Progenitor cell of endocrine pancreas (in vitro differentiated cells): ENCODE results near the gene RNF6. TPM values are rescaled to one million over a fixed set of nuclear protein-coding genes. Genes with fewer than 3 reads are reported as not detected.
"Not testable (repeated sequence)": the region's sequence is repeated elsewhere in the genome, so short reads cannot be mapped to it uniquely, and the experiment has no call there.

ENCODE experiments used
- DNase-seq: peaks from one replicate; pipeline ENCODE4 v3.0.0; 2021; ENCODE audit warnings: low spot score; ENCODE audit not compliant: unreplicated experiment
- H3K27ac Mint-ChIP-seq: 2 replicates; pipeline ENCODE4 v1.8.0; 2021; ENCODE audit warnings: mild to moderate bottlenecking, moderate library complexity, mixed read lengths
- H3K27me3 Mint-ChIP-seq: 2 replicates; pipeline ENCODE4 v1.8.0; 2021; ENCODE audit warnings: mixed read lengths
- H3K36me3 Mint-ChIP-seq: 2 replicates; pipeline ENCODE4 v1.8.0; 2022; ENCODE audit warnings: mixed read lengths; ENCODE audit not compliant: insufficient read depth
- H3K4me1 Mint-ChIP-seq: 2 replicates; pipeline ENCODE4 v1.8.0; 2021; ENCODE audit warnings: low read depth, mixed read lengths
- H3K4me3 Mint-ChIP-seq: 2 replicates; pipeline ENCODE4 v1.8.0; 2021; ENCODE audit warnings: low read depth, mild to moderate bottlenecking, moderate library complexity, mixed read lengths
- H3K9me3 Mint-ChIP-seq: 2 replicates; pipeline ENCODE4 v1.8.0; 2021; ENCODE audit warnings: low read depth, mixed read lengths
- CTCF ChIP-seq: fragments of 200-600 bp; sonication (generic); IDR thresholded peaks from one replicate; pipeline ENCODE4 v1.5.0; 2021; ENCODE audit warnings: antibody characterized with exemption, mild to moderate bottlenecking; ENCODE audit not compliant: unreplicated experiment
- total RNA-seq: library from RNA; stranded (reverse); gene quantifications from 2 replicates; pipeline ENCODE4 v1.2.1, GENCODE V29; 2021

RNF6 gene
- total RNA-seq, 1 donor from 2014 or later, result 22.5 TPM

- peak overlapping the region; percentile 94 for H3K4me3 Mint-ChIP-seq
- no peaks in the 10 kb centered on the region for H3K36me3 Mint-ChIP-seq
- H3K4me1 Mint-ChIP-seq, result peaks cover 32% of the 10 kb centered on the region
- H3K27me3 Mint-ChIP-seq, result no peaks in the 10 kb centered on the region
- H3K9me3 Mint-ChIP-seq, result no peaks in the 10 kb centered on the region
- DNase-seq, result no peak
- TF ChIP-seq CTCF, result no peak
- peak overlapping the region; percentile 92 for H3K27ac Mint-ChIP-seq
These were observed 31.2 kb upstream of the RNF6 start for GRCh38 chr13:26253262-26253786.

GRCh38 chr13:26252006-26252405, 29.9 kb upstream of the RNF6 start:
- not testable (repeated sequence) for H3K9me3 Mint-ChIP-seq, H3K27me3 Mint-ChIP-seq, H3K36me3 Mint-ChIP-seq, H3K4me3 Mint-ChIP-seq, H3K27ac Mint-ChIP-seq, DNase-seq
- peaks cover 21% of the 10 kb centered on the region for H3K4me1 Mint-ChIP-seq

GRCh38 chr13:26249551-26249950, 27.4 kb upstream of the RNF6 start:
- Mint-ChIP-seq H3K27me3 (no peaks in the 10 kb centered on the region), H3K36me3 (no peaks in the 10 kb centered on the region), H3K27ac (no peak overlapping the region), H3K4me3 (no peak overlapping the region), H3K4me1 (peaks cover 3% of the 10 kb centered on the region), H3K9me3 (no peaks in the 10 kb centered on the region)
- DNase-seq, result no peak
- TF ChIP-seq CTCF, result no peak

- no peak overlapping the region for H3K4me3 Mint-ChIP-seq
- no peaks in the 10 kb centered on the region for H3K27me3 Mint-ChIP-seq
- H3K4me1 Mint-ChIP-seq, result peaks cover 1% of the 10 kb centered on the region
- no peak for TF ChIP-seq CTCF
- H3K36me3 Mint-ChIP-seq, result no peaks in the 10 kb centered on the region
- H3K9me3 Mint-ChIP-seq, result peaks cover 5% of the 10 kb centered on the region
- H3K27ac Mint-ChIP-seq, result no peak overlapping the region
- no peak for DNase-seq
These were observed 25.5 kb upstream of the RNF6 start for GRCh38 chr13:26247608-26248007.

- no peak for DNase-seq
- no peak for TF ChIP-seq CTCF
- H3K36me3 Mint-ChIP-seq, result no peaks in the 10 kb centered on the region
- H3K4me3 Mint-ChIP-seq, result no peak overlapping the region
- H3K9me3 Mint-ChIP-seq, result peaks cover 9% of the 10 kb centered on the region
- H3K4me1 Mint-ChIP-seq, result peaks cover 1% of the 10 kb centered on the region
- no peak overlapping the region for H3K27ac Mint-ChIP-seq
- no peaks in the 10 kb centered on the region for H3K27me3 Mint-ChIP-seq
These were observed 24.9 kb upstream of the RNF6 start for GRCh38 chr13:26247011-26247410.

GRCh38 chr13:26246154-26246553, 24.0 kb upstream of the RNF6 start:
- peaks cover 11% of the 10 kb centered on the region for H3K9me3 Mint-ChIP-seq

More at GRCh38 chr13:26246154-26246553, 24.0 kb upstream of the RNF6 start:
- Mint-ChIP-seq H3K4me3 (no peak overlapping the region), H3K27ac (no peak overlapping the region), H3K36me3 (no peaks in the 10 kb centered on the region), H3K27me3 (no peaks in the 10 kb centered on the region), H3K4me1 (peaks cover 1% of the 10 kb centered on the region)
- TF ChIP-seq CTCF, result no peak
- no peak for DNase-seq
